Activated CD4-positive, alpha-beta T cell treated with anti-CD3 and anti-CD28 coated beads, Interleukin-2, amount 50 U/mL, for 24 hours (primary cell): ENCODE measurements around the gene RNF144A.
"Not testable (repeated sequence)": the region's sequence is repeated elsewhere in the genome, so short reads cannot be mapped to it uniquely, and the experiment has no call there.

Source experiments
- DNase-seq, 2 donors: peaks; one replicate each; pipeline ENCODE4 v3.0.0-alpha.2; 2020; ENCODE audit warnings: low read depth in 1 of 2, low spot score in 1 of 2

RNF144A gene

GRCh38 chr2:6928452-6928851, 11.2 kb downstream of the RNF144A start:
- DNase-seq: no peak

DNA sequence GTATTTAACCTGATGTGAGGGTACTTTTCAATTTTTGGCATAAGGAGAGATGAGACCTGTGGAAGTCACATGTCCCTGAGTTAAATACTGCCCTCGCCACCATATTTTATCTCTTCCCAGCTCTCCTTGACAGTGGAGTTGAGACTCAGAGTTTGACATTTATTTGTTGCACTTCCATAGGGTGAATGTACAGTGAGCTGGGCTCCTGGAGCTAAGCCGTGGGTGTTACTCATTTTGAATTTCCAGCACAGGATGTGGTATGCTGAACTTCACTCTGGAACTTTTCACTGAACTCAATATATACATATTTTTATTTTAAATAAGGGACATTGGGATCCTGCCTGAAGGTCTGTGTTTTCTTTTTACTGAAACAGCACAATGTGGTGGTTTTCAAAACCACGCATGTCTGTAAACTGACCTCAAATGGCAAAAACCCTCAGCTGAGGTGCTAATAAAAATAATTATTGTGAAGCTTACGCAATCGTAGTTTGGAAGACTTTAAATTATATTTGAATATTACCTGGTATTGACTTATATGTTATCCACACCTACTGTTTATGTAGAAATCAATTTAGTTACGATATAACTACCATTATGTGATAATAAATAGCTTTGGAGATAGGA, 12.1 kb downstream of the RNF144A start:
- DNase-seq: no peak

DNA sequence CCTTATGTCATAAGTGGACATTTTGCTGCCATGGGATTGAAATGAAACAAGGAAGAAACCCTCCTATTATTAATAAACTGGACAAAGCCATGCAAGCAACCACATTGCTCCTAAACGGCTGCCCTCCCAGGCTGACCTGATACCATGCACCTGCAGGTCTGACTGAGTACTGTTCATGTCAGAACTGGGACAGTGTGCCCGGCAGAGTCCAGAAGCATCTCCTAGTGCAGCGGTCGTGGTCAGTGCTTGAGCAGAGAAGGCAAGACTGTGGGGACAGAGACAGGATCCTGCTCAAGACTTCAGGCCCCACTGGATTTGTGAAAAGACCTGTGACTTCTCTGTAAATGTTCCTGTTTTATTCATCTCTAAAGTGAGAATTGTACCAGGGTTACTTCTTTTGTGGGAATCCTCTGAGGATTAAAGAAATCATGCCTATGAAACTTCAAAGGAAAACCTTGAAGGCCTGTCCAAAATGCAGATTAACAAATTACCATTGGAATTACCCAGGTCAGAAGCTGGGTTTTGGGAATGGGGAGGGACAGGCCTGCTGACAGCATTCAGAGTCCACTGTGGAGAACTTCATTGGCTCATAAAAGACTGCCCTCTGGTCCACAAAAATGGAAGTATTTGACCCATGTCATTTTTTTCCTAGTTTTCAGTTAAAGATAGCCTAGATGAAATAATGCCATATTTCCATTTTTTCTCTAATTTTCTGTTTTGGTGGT, 13.9 kb downstream of the RNF144A start:
- DNase-seq: no peak

- no peak for DNase-seq
Observed at GRCh38 chr2:6931753-6932152, 14.5 kb downstream of the RNF144A start.

GRCh38 chr2:6932206-6932605, 15.0 kb downstream of the RNF144A start:
- DNase-seq: no peak

- no peak for DNase-seq
Observed at GRCh38 chr2:6932828-6933227, 15.6 kb downstream of the RNF144A start.

DNA sequence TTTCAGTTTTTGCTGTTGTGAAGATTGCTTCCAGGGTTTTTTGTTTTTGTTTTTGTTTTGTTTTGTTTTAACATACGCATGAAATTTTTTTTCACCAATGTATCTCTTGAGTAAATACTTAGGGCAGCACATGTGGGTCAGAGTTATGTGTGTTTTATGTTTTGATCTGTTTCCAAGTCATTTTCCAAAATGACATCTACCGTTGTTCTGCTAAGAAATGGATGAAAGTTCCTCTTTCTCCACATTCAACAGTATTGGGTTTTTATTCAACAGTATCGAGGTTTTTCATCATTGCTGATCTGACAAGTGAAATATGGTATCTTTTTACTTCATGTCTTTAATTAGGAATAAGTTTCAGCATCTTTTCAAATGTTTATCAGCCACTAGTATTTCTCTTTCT, 16.7 kb downstream of the RNF144A start:
- DNase-seq: no peak

DNA sequence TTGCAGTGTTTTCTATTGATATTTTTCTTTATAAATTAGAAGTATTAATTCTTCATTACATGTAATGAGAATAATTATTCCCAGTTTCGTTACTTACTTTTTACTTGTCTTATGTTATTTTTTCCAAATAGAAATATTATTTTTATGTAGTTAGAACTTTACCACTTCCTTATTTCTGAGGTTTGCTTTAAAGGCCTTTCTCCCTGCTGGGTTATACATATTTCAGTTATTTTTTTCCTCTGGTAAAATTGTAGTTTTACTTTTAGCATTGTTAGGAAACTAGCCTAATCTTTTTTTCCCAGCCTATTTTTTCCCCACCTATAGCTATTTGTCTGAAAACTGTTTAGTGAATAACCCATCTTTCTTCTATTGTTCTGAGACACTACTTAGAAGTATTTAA, 17.1 kb downstream of the RNF144A start:
- no peak for DNase-seq

GRCh38 chr2:6934758-6935651, 17.8 kb downstream of the RNF144A start:
- no peak for DNase-seq

DNA sequence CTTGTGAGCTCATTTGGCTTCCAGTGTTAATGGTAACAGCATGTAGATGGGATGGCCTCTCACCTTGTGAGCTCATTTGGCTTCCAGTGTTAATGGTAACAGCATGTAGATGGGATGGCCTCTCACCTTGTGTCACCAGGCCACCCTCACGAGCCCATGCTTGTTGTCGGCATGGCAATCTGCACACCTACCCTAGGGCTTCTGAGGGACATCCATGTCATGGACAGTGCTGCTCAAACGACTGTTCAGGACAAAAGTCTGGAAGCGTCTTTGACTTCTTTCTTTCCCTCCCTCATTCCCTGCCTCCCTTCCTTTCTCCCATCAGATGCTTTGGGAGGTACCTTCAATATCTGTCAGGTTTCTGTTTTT, 18.4 kb downstream of the RNF144A start:
- DNase-seq: not testable (repeated sequence)

DNA sequence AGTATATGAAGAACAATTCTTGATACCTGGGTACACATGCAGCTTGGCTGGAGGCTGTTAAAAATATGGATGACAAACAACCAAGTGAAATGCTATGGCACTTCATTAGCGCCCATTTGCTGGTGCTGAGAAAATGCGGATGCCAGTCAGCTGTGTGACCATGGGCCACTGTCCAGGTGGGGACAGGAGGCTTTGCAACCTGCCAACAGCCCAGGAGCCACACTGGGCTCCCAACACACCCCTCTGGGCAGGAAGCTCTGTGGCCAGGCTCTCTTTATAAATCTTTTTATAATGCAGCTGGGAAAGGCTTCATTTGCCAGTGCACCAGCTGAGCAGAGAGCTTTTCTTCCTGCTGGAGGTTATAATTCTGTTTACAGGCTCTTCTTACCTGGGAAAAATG, 19.9 kb downstream of the RNF144A start:
- DNase-seq: no peak

DNA sequence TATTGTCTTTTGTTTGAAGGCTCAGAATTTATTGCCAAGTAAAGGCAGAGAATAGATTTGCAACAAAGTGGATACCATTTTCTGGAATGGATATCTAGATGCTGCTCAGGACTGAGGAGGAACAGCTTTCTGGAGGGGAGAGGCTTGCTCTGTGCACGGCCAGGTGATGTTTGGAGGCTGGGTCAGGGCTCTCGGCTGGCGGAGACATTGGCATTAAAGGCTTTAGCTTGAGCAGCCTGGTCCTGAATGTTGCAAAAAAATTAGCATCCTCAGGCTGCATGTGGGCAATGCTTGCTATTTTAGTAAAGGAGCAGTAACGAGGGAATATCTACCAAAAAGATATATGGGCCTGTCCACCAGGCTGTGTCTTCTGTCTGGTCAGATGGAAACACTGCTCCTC, 20.4 kb downstream of the RNF144A start:
- DNase-seq: no peak

DNA sequence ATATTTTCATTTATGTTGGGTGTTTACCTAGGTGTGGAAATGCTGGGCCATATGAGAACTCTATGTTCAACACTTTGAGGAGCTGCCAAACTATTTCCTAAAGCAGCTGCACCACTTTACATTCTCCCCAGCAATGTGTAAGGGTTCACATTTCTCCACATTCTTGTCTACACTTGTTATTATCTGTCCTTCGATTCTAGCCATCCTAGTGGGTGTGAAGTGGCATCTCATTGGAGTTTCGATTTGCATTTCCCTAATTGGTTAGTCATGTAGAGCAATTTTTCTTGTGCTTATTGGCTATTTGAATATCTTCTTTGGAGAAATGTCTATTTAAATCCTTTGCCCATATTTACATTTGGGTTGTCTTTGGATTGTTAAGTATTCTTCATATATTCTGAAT, 21.9 kb downstream of the RNF144A start:
- DNase-seq: no peak

- DNase-seq: no peak
Observed at GRCh38 chr2:6940820-6941219, 23.6 kb downstream of the RNF144A start.

- no peak for DNase-seq
Observed at GRCh38 chr2:6941299-6942046, 24.3 kb downstream of the RNF144A start.

DNA sequence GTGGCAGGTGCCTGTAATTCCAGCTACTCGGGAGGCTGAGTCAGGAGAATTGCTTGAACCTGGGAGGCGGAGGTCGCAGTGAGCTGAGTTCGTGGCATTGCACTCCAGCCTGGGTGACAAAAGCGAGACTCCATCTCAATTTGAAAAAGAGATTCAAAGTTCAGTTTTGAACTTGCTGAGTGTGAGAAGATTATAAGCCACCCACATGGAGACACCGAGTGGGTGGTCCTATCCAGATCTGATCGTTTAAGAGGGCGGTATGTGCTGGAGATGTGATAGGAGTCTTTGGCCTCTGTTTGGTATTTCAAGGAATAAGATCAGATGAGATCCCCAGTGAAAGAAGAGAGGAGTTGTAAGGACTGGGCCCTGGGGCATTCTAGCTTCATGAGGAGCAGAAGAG, 25.6 kb downstream of the RNF144A start:
- DNase-seq: no peak

DNA sequence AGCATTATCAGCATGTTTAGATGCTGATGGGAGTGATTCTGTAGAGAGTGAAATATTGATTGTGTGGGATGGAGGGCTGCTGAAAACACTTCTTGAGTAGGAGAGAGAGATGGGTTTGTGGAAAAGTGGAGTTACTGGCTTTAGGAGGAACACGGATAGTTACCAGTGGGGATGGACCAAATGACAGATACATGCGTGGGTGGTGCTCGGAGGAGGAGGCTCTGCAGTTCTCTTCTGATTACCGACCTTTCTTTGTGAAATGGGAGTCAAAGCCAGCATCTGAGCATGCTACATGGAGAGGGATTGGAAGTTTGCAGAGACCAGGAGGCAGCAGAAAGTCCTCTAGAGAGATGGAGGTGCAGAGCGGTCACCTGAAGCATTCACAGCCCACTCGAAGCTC, 26.3 kb downstream of the RNF144A start:
- no peak for DNase-seq

GRCh38 chr2:6943971-6944370, 26.8 kb downstream of the RNF144A start:
- no peak for DNase-seq

DNA sequence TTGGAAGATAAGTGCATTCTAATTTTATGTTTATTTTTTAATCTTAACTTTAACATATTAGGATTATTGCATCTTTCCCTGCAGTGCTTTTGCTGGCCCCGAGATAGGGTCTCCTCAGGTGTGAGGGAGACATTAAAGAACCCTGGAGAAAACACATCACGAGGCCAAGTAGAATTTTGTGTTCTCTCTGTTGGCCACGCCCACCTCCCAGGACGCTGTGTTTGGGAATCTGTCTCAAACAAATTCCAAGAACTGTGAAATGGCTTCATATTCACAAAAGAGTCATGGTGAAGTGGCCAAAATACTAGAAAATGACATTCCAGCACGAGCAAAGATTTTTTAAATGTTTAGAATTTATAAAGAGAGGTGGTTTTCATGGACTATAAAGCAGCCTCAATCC, 27.3 kb downstream of the RNF144A start:
- DNase-seq: no peak

DNA sequence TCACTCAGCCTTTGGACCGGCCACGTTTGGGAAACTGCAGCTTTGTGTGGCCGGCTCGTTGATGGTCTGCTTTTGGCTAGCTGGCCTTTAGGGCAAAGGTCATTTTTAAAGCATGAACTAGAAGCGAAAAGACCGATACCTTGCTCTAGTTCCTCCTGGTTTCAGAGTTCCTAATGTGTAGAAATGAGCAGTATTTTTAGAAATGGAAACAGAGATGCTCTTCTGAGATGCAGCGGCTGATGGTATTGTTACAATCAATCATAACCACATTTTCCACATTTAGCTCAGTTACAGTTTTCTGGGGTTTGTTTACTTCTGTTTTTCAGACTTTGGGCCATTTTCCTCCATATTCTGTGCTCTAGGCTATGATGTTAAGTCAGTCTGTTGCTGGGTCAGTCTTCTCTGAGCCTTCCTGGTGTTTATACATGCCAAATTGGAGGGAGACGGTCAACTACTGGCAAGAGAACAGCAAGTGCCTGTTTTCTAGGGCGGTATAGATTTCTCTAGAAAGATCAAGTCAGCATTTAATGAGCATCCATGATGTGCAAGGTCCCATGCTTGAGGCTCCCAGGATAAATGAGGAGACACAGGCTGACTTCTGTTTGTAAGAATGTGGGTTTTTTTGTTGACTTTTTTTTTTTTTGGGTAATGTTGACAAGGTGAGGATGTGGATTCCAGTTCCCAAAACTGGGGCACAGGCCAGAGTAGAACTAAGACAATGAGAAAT, 28.0 kb downstream of the RNF144A start:
- DNase-seq: no peak

DNA sequence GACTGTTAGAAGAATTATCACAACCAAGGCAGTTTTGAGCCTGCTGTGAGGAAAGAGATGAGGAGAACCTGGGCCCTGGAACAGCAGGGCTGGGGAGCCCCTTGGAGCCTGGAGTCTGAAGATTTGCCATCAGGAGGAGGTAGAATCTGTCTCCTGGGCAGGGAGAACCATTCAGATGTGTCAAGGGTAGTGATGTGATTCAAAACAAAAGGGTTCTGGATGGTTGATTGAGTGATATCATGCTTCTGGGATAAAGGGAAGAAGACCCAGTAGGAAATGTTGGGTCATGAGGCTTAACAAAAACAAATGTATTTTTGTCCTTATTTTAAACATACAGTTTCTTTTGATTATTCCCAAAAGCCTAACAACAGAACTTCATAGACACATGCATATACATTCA, 28.6 kb downstream of the RNF144A start:
- no peak for DNase-seq
